Adipocyte (in vitro differentiated cells): ENCODE data around the gene GRPEL1.

Source experiments
- DNase-seq: peaks from one replicate; pipeline ENCODE4 v3.0.0-alpha.2; 2015; ENCODE audit warnings: low read depth
- H3K27me3 ChIP-seq: replicated peaks from 2 replicates; pipeline ENCODE4 v1.7.0; 2013; ENCODE audit warnings: mild to moderate bottlenecking, low read length, moderate library complexity; ENCODE audit not compliant: control insufficient read depth, insufficient read depth
- H3K36me3 ChIP-seq: 2 replicates; pipeline ENCODE4 v1.7.0; 2013; ENCODE audit warnings: low read length, mild to moderate bottlenecking, moderate library complexity; ENCODE audit not compliant: control insufficient read depth, insufficient read depth, severe bottlenecking
- H3K4me1 ChIP-seq: 2 replicates; pipeline ENCODE4 v1.7.0; 2013; ENCODE audit warnings: mild to moderate bottlenecking, low read length, moderate library complexity; ENCODE audit not compliant: control insufficient read depth, insufficient read depth
- H3K4me3 ChIP-seq: 2 replicates; pipeline ENCODE4 v1.7.0; 2013; ENCODE audit warnings: mild to moderate bottlenecking, low read length, moderate library complexity
- H3K9ac ChIP-seq: 2 replicates; pipeline ENCODE4 v1.7.0; 2013; ENCODE audit warnings: mild to moderate bottlenecking, low read length, moderate library complexity
- H3K9me3 ChIP-seq: 2 replicates; pipeline ENCODE4 v1.7.0; 2013; ENCODE audit warnings: mild to moderate bottlenecking, low read length, moderate library complexity; ENCODE audit not compliant: control insufficient read depth

GRPEL1 gene

GRCh38 chr4:7018281-7018680 lies 49.6 kb downstream of the GRPEL1 start:
- H3K4me3 ChIP-seq, result no peak overlapping the region
- peaks cover 10% of the 10 kb centered on the region for H3K4me1 ChIP-seq
- H3K9me3 ChIP-seq, result no peaks in the 10 kb centered on the region
- DNase-seq, result no peak
- H3K27me3 ChIP-seq, result no peaks in the 10 kb centered on the region
- H3K9ac ChIP-seq, result no peak overlapping the region
- H3K36me3 ChIP-seq, result peaks cover 34% of the 10 kb centered on the region

- H3K9me3 ChIP-seq, result no peaks in the 10 kb centered on the region
- no peak for DNase-seq
- H3K27me3 ChIP-seq, result no peaks in the 10 kb centered on the region
Observed at GRCh38 chr4:7017446-7018048, 50.3 kb downstream of the GRPEL1 start.

GRCh38 chr4:7016512-7016911 lies 51.4 kb downstream of the GRPEL1 start:
- DNase-seq, result no peak

More at GRCh38 chr4:7017446-7018048, 50.3 kb downstream of the GRPEL1 start:
- Histone ChIP-seq H3K4me1 (peaks cover 10% of the 10 kb centered on the region), H3K4me3 (no peak overlapping the region), H3K36me3 (peaks cover 42% of the 10 kb centered on the region), H3K9ac (no peak overlapping the region)

GRCh38 chr4:7016086-7016485 lies 51.8 kb downstream of the GRPEL1 start:
- no peak overlapping the region for H3K9ac ChIP-seq
- no peak overlapping the region for H3K4me3 ChIP-seq
- H3K27me3 ChIP-seq, result no peaks in the 10 kb centered on the region
- DNase-seq, result no peak
- peaks cover 46% of the 10 kb centered on the region for H3K36me3 ChIP-seq
- H3K9me3 ChIP-seq, result no peaks in the 10 kb centered on the region
- no peaks in the 10 kb centered on the region for H3K4me1 ChIP-seq

More at GRCh38 chr4:7016512-7016911, 51.4 kb downstream of the GRPEL1 start:
- peaks cover 45% of the 10 kb centered on the region for H3K36me3 ChIP-seq
- no peak overlapping the region for H3K9ac ChIP-seq
- no peaks in the 10 kb centered on the region for H3K9me3 ChIP-seq
- no peaks in the 10 kb centered on the region for H3K27me3 ChIP-seq
- H3K4me1 ChIP-seq, result no peaks in the 10 kb centered on the region
- H3K4me3 ChIP-seq, result no peak overlapping the region

GRCh38 chr4:7015383-7016035 lies 52.4 kb downstream of the GRPEL1 start:
- Histone ChIP-seq H3K9me3 (no peaks in the 10 kb centered on the region), H3K4me3 (no peak overlapping the region), H3K36me3 (peaks cover 48% of the 10 kb centered on the region), H3K4me1 (no peaks in the 10 kb centered on the region), H3K27me3 (no peaks in the 10 kb centered on the region), H3K9ac (no peak overlapping the region)
- DNase-seq, result no peak

- Histone ChIP-seq H3K27me3 (no peaks in the 10 kb centered on the region), H3K4me3 (no peak overlapping the region), H3K9ac (no peak overlapping the region), H3K4me1 (no peaks in the 10 kb centered on the region), H3K9me3 (no peaks in the 10 kb centered on the region), H3K36me3 (peaks cover 53% of the 10 kb centered on the region)
- DNase-seq, result no peak
Observed at GRCh38 chr4:7014815-7015214, 53.0 kb downstream of the GRPEL1 start.

- H3K9me3 ChIP-seq, result no peaks in the 10 kb centered on the region
- no peaks in the 10 kb centered on the region for H3K27me3 ChIP-seq
- no peaks in the 10 kb centered on the region for H3K4me1 ChIP-seq
- no peak overlapping the region for H3K4me3 ChIP-seq
- peaks cover 66% of the 10 kb centered on the region for H3K36me3 ChIP-seq
- H3K9ac ChIP-seq, result no peak overlapping the region
- DNase-seq, result no peak
Observed at GRCh38 chr4:7013175-7013574, 54.7 kb downstream of the GRPEL1 start.

- Histone ChIP-seq H3K9ac (no peak overlapping the region), H3K9me3 (no peaks in the 10 kb centered on the region), H3K4me3 (no peak overlapping the region), H3K27me3 (no peaks in the 10 kb centered on the region), H3K4me1 (no peaks in the 10 kb centered on the region), H3K36me3 (peaks cover 63% of the 10 kb centered on the region)
- DNase-seq, result no peak
Observed at GRCh38 chr4:7009564-7009963, 58.3 kb downstream of the GRPEL1 start.
